Fibroblast of lung (primary cell): ENCODE measurements around the gene FGF22. TPM values are rescaled to one million over a fixed set of nuclear protein-coding genes. Genes with fewer than 3 reads are reported as not detected.

Source experiments
- DNase-seq, 2 donors: peaks; one replicate each; pipeline versions ENCODE4 v3.0.0 to v3.0.0-alpha.2; 2010; ENCODE audit warnings: low read depth in 2 of 2
- H2AFZ ChIP-seq: 2 replicates; pipeline ENCODE4 v1.5.1; 2012; ENCODE audit warnings: low read length, control low read depth, inconsistent platforms
- H3K27ac ChIP-seq: 2 replicates; pipeline ENCODE4 v1.5.1; 2011; ENCODE audit warnings: low read length, control low read depth; ENCODE audit not compliant: insufficient read depth
- H3K27me3 ChIP-seq: 2 replicates; pipeline ENCODE4 v1.5.1; 2011; ENCODE audit warnings: mild to moderate bottlenecking, low read length; ENCODE audit not compliant: control insufficient read depth, insufficient read depth
- H3K36me3 ChIP-seq: 2 replicates; pipeline ENCODE4 v1.5.1; 2011; ENCODE audit warnings: low read length; ENCODE audit not compliant: control insufficient read depth, insufficient read depth
- H3K4me1 ChIP-seq: 2 replicates; pipeline ENCODE4 v1.5.1; 2011; ENCODE audit warnings: low read length; ENCODE audit not compliant: control insufficient read depth, insufficient read depth; ENCODE audit errors: extremely low read depth
- H3K4me2 ChIP-seq: 2 replicates; pipeline ENCODE4 v1.5.1; 2011; ENCODE audit warnings: low read length, control low read depth; ENCODE audit not compliant: insufficient read depth; ENCODE audit errors: extremely low read depth
- H3K4me3 ChIP-seq, 4 experiments: fragments of 200-600 bp in 1 of 4; sonication (generic) in 1 of 4; replicated peaks in 1 of 4; 2 replicates each; pipeline ENCODE4 v1.5.1; 2011 to 2016; ENCODE audit warnings: low read length in 4 of 4, low read depth in 3 of 4, mild to moderate bottlenecking in 3 of 4, control low read depth in 2 of 4, inconsistent platforms in 1 of 4, mixed read lengths in 1 of 4; ENCODE audit not compliant: insufficient read depth in 1 of 4; ENCODE audit errors: control extremely low read depth in 1 of 4
- H3K79me2 ChIP-seq: 2 replicates; pipeline ENCODE4 v1.5.1; 2012; ENCODE audit warnings: mild to moderate bottlenecking, low read length, inconsistent platforms; ENCODE audit not compliant: control insufficient read depth, insufficient read depth
- H3K9ac ChIP-seq: 2 replicates; pipeline ENCODE4 v1.5.1; 2011; ENCODE audit warnings: mild to moderate bottlenecking, low read length, control low read depth; ENCODE audit not compliant: insufficient read depth
- H3K9me3 ChIP-seq: 2 replicates; pipeline ENCODE4 v1.5.1; 2012; ENCODE audit warnings: low read depth, low read length; ENCODE audit not compliant: control insufficient read depth, insufficient read depth
- H4K20me1 ChIP-seq: 2 replicates; pipeline ENCODE4 v1.5.1; 2011; ENCODE audit warnings: low read length; ENCODE audit not compliant: control insufficient read depth, insufficient read depth; ENCODE audit errors: extremely low read depth
- EZH2 ChIP-seq: IDR thresholded peaks from 2 replicates; pipeline ENCODE4 v1.5.1; 2012; ENCODE audit warnings: low read length, control low read depth, mild to moderate bottlenecking; ENCODE audit errors: missing control alignments
- polyA plus RNA-seq, 2 donors: library from polyadenylated mRNA; depleted of rRNA in 1 of 2; stranded (reverse) in 1 of 2; unstranded in 1 of 2; fragments of >200 nt; gene quantifications; 2 replicates each; pipeline ENCODE4 v1.2.1, GENCODE V29; 2011 to 2012; ENCODE audit warnings: missing spikeins in 1 of 2
- total RNA-seq: library from RNA; depleted of rRNA; stranded (reverse); fragments of >200 nt; gene quantifications from 2 replicates; pipeline ENCODE4 v1.2.1, GENCODE V29; 2014
- TF ChIP-seq, protein P1 (sequence below), 2 donors: IDR thresholded peaks in 1 of 2; conservative IDR thresholded peaks in 1 of 2; 1 replicate in 1 of 2; 2 replicates in 1 of 2; pipeline ENCODE4 v1.5.1; 2011 to 2012; ENCODE audit warnings: low read length in 2 of 2, control low read depth in 1 of 2, inconsistent platforms in 1 of 2, low read depth in 1 of 2, mild to moderate bottlenecking in 1 of 2

The FGF22 gene
- total and polyA plus RNA-seq, 2 donors (not counting 1 experiment from before 2014, with no cell fraction given) = under 0.01 TPM; not detected in 1

- peak; percentile 44 to 65 for DNase-seq
- no peaks in the 10 kb centered on the region for H3K36me3 ChIP-seq
Observed at GRCh38 chr19:677601-678436, 38.1 kb downstream of the FGF22 start.

GRCh38 chr19:678791-679388 lies 39.2 kb downstream of the FGF22 start:
- H3K4me3 ChIP-seq = peak overlapping the region in 3 of 4 experiments; percentile 42 to 73 (median 45)

More at GRCh38 chr19:677601-678436, 38.1 kb downstream of the FGF22 start:
- no peak overlapping the region for H3K4me2 ChIP-seq
- no peaks in the 10 kb centered on the region for H3K27me3 ChIP-seq
- peaks cover 17% of the 10 kb centered on the region for H3K4me1 ChIP-seq
- peak overlapping the region in 2 of 4 experiments; percentile 32 to 35 for H3K4me3 ChIP-seq
- H3K9me3 ChIP-seq = no peaks in the 10 kb centered on the region
- no peak overlapping the region for H3K9ac ChIP-seq
- TF ChIP-seq, protein P1, sequence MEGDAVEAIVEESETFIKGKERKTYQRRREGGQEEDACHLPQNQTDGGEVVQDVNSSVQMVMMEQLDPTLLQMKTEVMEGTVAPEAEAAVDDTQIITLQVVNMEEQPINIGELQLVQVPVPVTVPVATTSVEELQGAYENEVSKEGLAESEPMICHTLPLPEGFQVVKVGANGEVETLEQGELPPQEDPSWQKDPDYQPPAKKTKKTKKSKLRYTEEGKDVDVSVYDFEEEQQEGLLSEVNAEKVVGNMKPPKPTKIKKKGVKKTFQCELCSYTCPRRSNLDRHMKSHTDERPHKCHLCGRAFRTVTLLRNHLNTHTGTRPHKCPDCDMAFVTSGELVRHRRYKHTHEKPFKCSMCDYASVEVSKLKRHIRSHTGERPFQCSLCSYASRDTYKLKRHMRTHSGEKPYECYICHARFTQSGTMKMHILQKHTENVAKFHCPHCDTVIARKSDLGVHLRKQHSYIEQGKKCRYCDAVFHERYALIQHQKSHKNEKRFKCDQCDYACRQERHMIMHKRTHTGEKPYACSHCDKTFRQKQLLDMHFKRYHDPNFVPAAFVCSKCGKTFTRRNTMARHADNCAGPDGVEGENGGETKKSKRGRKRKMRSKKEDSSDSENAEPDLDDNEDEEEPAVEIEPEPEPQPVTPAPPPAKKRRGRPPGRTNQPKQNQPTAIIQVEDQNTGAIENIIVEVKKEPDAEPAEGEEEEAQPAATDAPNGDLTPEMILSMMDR (conservative IDR thresholded peaks at IDR 0.05 in 1 of 2, IDR thresholded peaks at IDR 0.05 in 1 of 2; ENCODE audit: low read depth in 1 of 2, low read length in 2 of 2) = no peak
- TF ChIP-seq EZH2 = no peak
- no peaks in the 10 kb centered on the region for H4K20me1 ChIP-seq
- H3K27ac ChIP-seq = peak overlapping the region; percentile 26
- no peak overlapping the region for H2AFZ ChIP-seq
- H3K79me2 ChIP-seq = peaks cover 2% of the 10 kb centered on the region

More at GRCh38 chr19:678791-679388, 39.2 kb downstream of the FGF22 start:
- H3K27ac ChIP-seq = peak overlapping the region; percentile 78
- H3K27me3 ChIP-seq = no peaks in the 10 kb centered on the region
- peak overlapping the region; percentile 53 for H3K9ac ChIP-seq
- H3K9me3 ChIP-seq = no peaks in the 10 kb centered on the region
- no peak for DNase-seq
- H3K79me2 ChIP-seq = peaks cover 2% of the 10 kb centered on the region
- peak overlapping the region; percentile 78 for H3K4me2 ChIP-seq
- TF ChIP-seq EZH2 = no peak
- TF ChIP-seq, protein P1 (conservative IDR thresholded peaks at IDR 0.05 in 1 of 2, IDR thresholded peaks at IDR 0.05 in 1 of 2; ENCODE audit: low read depth in 1 of 2, low read length in 2 of 2) = no peak
- H3K4me1 ChIP-seq = peaks cover 17% of the 10 kb centered on the region
- no peaks in the 10 kb centered on the region for H3K36me3 ChIP-seq
- no peaks in the 10 kb centered on the region for H4K20me1 ChIP-seq
- no peak overlapping the region for H2AFZ ChIP-seq
